ENCODE measurements around the gene RICTOR.

Gene RICTOR

GRCh38 chr5:39076757-39077728 is 2.8 kb upstream of the RICTOR start:
- H3K27me3 Mint-ChIP-seq, result peaks cover 36% of the 10 kb centered on the region
- ATAC-seq, result no peak
- H3K36me3 Mint-ChIP-seq (ENCODE audit: low read depth), result no peaks in the 10 kb centered on the region
- peaks cover 34% of the 10 kb centered on the region for H3K4me1 Mint-ChIP-seq
- H3K9me3 Mint-ChIP-seq, result peaks cover under 1% of the 10 kb centered on the region
- H3K27ac Mint-ChIP-seq, result no peak overlapping the region
- peak overlapping the region; percentile 35 for H3K4me3 Mint-ChIP-seq
- DNase-seq, result no peak

- Mint-ChIP-seq H3K4me1 (peaks cover 38% of the 10 kb centered on the region), H3K27ac (no peak overlapping the region), H3K4me3 (peak overlapping the region; percentile 91), H3K27me3 (peaks cover 34% of the 10 kb centered on the region), H3K9me3 (no peaks in the 10 kb centered on the region), H3K36me3 (ENCODE audit: low read depth) (no peaks in the 10 kb centered on the region)
- no peak for DNase-seq
- no peak for ATAC-seq
Observed at GRCh38 chr5:39076101-39076756, 2.0 kb upstream of the RICTOR start.

GRCh38 chr5:39073767-39074016 is 507 bp downstream of the RICTOR start:
- DNase-seq (no peak), ATAC-seq (peak; percentile 21)
- peaks cover 33% of the 10 kb centered on the region for H3K4me1 Mint-ChIP-seq

GRCh38 chr5:39072925-39073766 is 1.1 kb downstream of the RICTOR start:
- H3K27me3 Mint-ChIP-seq, result peaks cover 18% of the 10 kb centered on the region
- peak overlapping the region; percentile 93 for H3K4me3 Mint-ChIP-seq
- H3K4me1 Mint-ChIP-seq, result peaks cover 36% of the 10 kb centered on the region
- H3K36me3 Mint-ChIP-seq (ENCODE audit: low read depth), result peaks cover 16% of the 10 kb centered on the region
- ATAC-seq, result peak; percentile 35
- peaks cover 5% of the 10 kb centered on the region for H3K9me3 Mint-ChIP-seq
- H3K27ac Mint-ChIP-seq, result peak overlapping the region; percentile 89
- DNase-seq, result peak; percentile 62

More at GRCh38 chr5:39073767-39074016, 507 bp downstream of the RICTOR start:
- Mint-ChIP-seq H3K9me3 (no peaks in the 10 kb centered on the region), H3K27me3 (peaks cover 21% of the 10 kb centered on the region), H3K4me3 (peak overlapping the region; percentile 93), H3K36me3 (ENCODE audit: low read depth) (peaks cover 11% of the 10 kb centered on the region), H3K27ac (peak overlapping the region; percentile 89)

- DNase-seq (no peak), ATAC-seq (no peak)
- Mint-ChIP-seq H3K4me1 (peaks cover 34% of the 10 kb centered on the region), H3K4me3 (no peak overlapping the region), H3K36me3 (ENCODE audit: low read depth) (peaks cover 40% of the 10 kb centered on the region), H3K27ac (no peak overlapping the region), H3K9me3 (peaks cover 22% of the 10 kb centered on the region), H3K27me3 (no peaks in the 10 kb centered on the region)
Observed at GRCh38 chr5:39068099-39068498, 6.1 kb downstream of the RICTOR start.

- DNase-seq, result no peak
- peaks cover 37% of the 10 kb centered on the region for H3K36me3 Mint-ChIP-seq (ENCODE audit: low read depth)
- no peaks in the 10 kb centered on the region for H3K27me3 Mint-ChIP-seq
- H3K4me1 Mint-ChIP-seq, result peaks cover 55% of the 10 kb centered on the region
- peaks cover 22% of the 10 kb centered on the region for H3K9me3 Mint-ChIP-seq
- no peak overlapping the region for H3K4me3 Mint-ChIP-seq
- ATAC-seq, result no peak
- H3K27ac Mint-ChIP-seq, result no peak overlapping the region
Observed at GRCh38 chr5:39064450-39064849, 9.7 kb downstream of the RICTOR start.

GRCh38 chr5:39063037-39063436 is 11.2 kb downstream of the RICTOR start:
- ATAC-seq (no peak), DNase-seq (no peak)
- no peak overlapping the region for H3K27ac Mint-ChIP-seq
- no peaks in the 10 kb centered on the region for H3K27me3 Mint-ChIP-seq
- H3K9me3 Mint-ChIP-seq, result peaks cover 16% of the 10 kb centered on the region
- H3K4me1 Mint-ChIP-seq, result peaks cover 64% of the 10 kb centered on the region
- peaks cover 26% of the 10 kb centered on the region for H3K36me3 Mint-ChIP-seq (ENCODE audit: low read depth)
- H3K4me3 Mint-ChIP-seq, result no peak overlapping the region

- Mint-ChIP-seq H3K27me3 (no peaks in the 10 kb centered on the region), H3K36me3 (ENCODE audit: low read depth) (peaks cover 21% of the 10 kb centered on the region), H3K4me3 (no peak overlapping the region), H3K9me3 (peaks cover 10% of the 10 kb centered on the region), H3K4me1 (peaks cover 69% of the 10 kb centered on the region), H3K27ac (no peak overlapping the region)
- ATAC-seq (no peak), DNase-seq (no peak)
Observed at GRCh38 chr5:39062530-39062929, 11.7 kb downstream of the RICTOR start.

- Mint-ChIP-seq H3K27me3 (no peaks in the 10 kb centered on the region), H3K36me3 (ENCODE audit: low read depth) (peaks cover 17% of the 10 kb centered on the region), H3K4me1 (peaks cover 69% of the 10 kb centered on the region), H3K4me3 (no peak overlapping the region), H3K9me3 (peaks cover 7% of the 10 kb centered on the region), H3K27ac (no peak overlapping the region)
- ATAC-seq (no peak), DNase-seq (no peak)
Observed at GRCh38 chr5:39062104-39062503, 12.1 kb downstream of the RICTOR start.

GRCh38 chr5:39059064-39059463 is 15.1 kb downstream of the RICTOR start:
- H3K4me3 Mint-ChIP-seq, result no peak overlapping the region
- peaks cover 67% of the 10 kb centered on the region for H3K4me1 Mint-ChIP-seq
- H3K9me3 Mint-ChIP-seq, result no peaks in the 10 kb centered on the region
- ATAC-seq, result no peak
- DNase-seq, result no peak
- no peaks in the 10 kb centered on the region for H3K27me3 Mint-ChIP-seq
- peaks cover 7% of the 10 kb centered on the region for H3K36me3 Mint-ChIP-seq (ENCODE audit: low read depth)
- H3K27ac Mint-ChIP-seq, result no peak overlapping the region

GRCh38 chr5:39058178-39058921 is 15.8 kb downstream of the RICTOR start:
- H3K4me1 Mint-ChIP-seq, result peaks cover 64% of the 10 kb centered on the region
- DNase-seq, result no peak
- H3K9me3 Mint-ChIP-seq, result no peaks in the 10 kb centered on the region
- H3K27ac Mint-ChIP-seq, result peak overlapping the region; percentile 1
- H3K4me3 Mint-ChIP-seq, result peak overlapping the region; percentile 55
- H3K36me3 Mint-ChIP-seq (ENCODE audit: low read depth), result peaks cover 7% of the 10 kb centered on the region
- H3K27me3 Mint-ChIP-seq, result no peaks in the 10 kb centered on the region
- ATAC-seq, result no peak

GRCh38 chr5:39057734-39058133 is 16.5 kb downstream of the RICTOR start:
- DNase-seq (no peak), ATAC-seq (no peak)
- Mint-ChIP-seq H3K27ac (no peak overlapping the region), H3K9me3 (no peaks in the 10 kb centered on the region), H3K27me3 (no peaks in the 10 kb centered on the region), H3K4me1 (peaks cover 59% of the 10 kb centered on the region), H3K4me3 (peak overlapping the region; percentile 55), H3K36me3 (ENCODE audit: low read depth) (peaks cover 8% of the 10 kb centered on the region)

GRCh38 chr5:39055768-39056398 is 18.3 kb downstream of the RICTOR start:
- peaks cover 47% of the 10 kb centered on the region for H3K4me1 Mint-ChIP-seq
- DNase-seq (no peak), ATAC-seq (no peak)
- no peaks in the 10 kb centered on the region for H3K9me3 Mint-ChIP-seq
- H3K36me3 Mint-ChIP-seq (ENCODE audit: low read depth), result peaks cover 9% of the 10 kb centered on the region
- H3K4me3 Mint-ChIP-seq, result no peak overlapping the region
- no peaks in the 10 kb centered on the region for H3K27me3 Mint-ChIP-seq
- peak overlapping the region; percentile 65 for H3K27ac Mint-ChIP-seq
